WTC11 (cell line): ENCODE measurements around the gene SELENOV. TPM values are rescaled to one million over a fixed set of nuclear protein-coding genes. Genes with fewer than 3 reads are reported as not detected.

Experiments used
- ATAC-seq: fragments of 200-7000 bp; cut with Tn5 transposase; 2 replicates; pipeline ENCODE4 v1.10.0; 2021; ENCODE audit warnings: mild to moderate bottlenecking, moderate library complexity
- CTCF ChIA-PET: fragments of 300-600 bp; sonication (Branson Sonifier 250); formaldehyde crosslinking; loops from one replicate; lab custom pipeline; 2021; ENCODE audit warnings: antibody characterized with exemption; lab: Charles Lee
- POLR2A ChIA-PET: fragments of 350-600 bp; sonication (Branson Sonifier 250); formaldehyde crosslinking; loops from one replicate; lab custom pipeline; 2021; ENCODE audit warnings: antibody characterized with exemption; lab: Charles Lee
- DNase-seq: peaks from one replicate; pipeline ENCODE4 v3.0.0; 2021; ENCODE audit warnings: low spot score
- H3K27ac Mint-ChIP-seq: 2 replicates; pipeline ENCODE4 v1.8.0; 2021; ENCODE audit warnings: mixed read lengths
- H3K27me3 Mint-ChIP-seq: 2 replicates; pipeline ENCODE4 v1.8.0; 2021; ENCODE audit warnings: low read depth, mild to moderate bottlenecking, moderate library complexity, mixed read lengths
- H3K36me3 Mint-ChIP-seq: 2 replicates; pipeline ENCODE4 v1.8.0; 2021; ENCODE audit warnings: mixed read lengths
- H3K4me1 Mint-ChIP-seq: 2 replicates; pipeline ENCODE4 v1.8.0; 2022; ENCODE audit warnings: mixed read lengths
- H3K4me3 Mint-ChIP-seq: 2 replicates; pipeline ENCODE4 v1.8.0; 2021; ENCODE audit warnings: mild to moderate bottlenecking, moderate library complexity, mixed read lengths
- H3K9me3 Mint-ChIP-seq: 2 replicates; pipeline ENCODE4 v1.8.0; 2021; ENCODE audit warnings: mixed read lengths
- AR ChIP-seq: fragments of 250-450 bp; sonication (Bioruptor Pico); IDR thresholded peaks from 2 replicates; pipeline ENCODE4 v1.9.0; 2021; ENCODE audit warnings: mild to moderate bottlenecking
- ATF6 ChIP-seq: sonication (generic); formaldehyde crosslinking; IDR thresholded peaks from 2 replicates; pipeline ENCODE4 v1.8.1; 2023; ENCODE audit warnings: mild to moderate bottlenecking, missing genetic modification reagents
- ELF4 ChIP-seq: sonication (generic); formaldehyde crosslinking; IDR thresholded peaks from 2 replicates; pipeline ENCODE4 v1.8.1; 2022; ENCODE audit warnings: low read depth, mild to moderate bottlenecking, moderate library complexity, missing genetic modification reagents
- HMGXB4 ChIP-seq: sonication (generic); formaldehyde crosslinking; IDR thresholded peaks from 2 replicates; pipeline ENCODE4 v1.8.1; 2023; ENCODE audit warnings: mild to moderate bottlenecking, moderate library complexity, missing genetic modification reagents
- TEAD1 ChIP-seq: sonication (generic); formaldehyde crosslinking; IDR thresholded peaks from 2 replicates; pipeline ENCODE4 v1.8.0; 2022; ENCODE audit warnings: mild to moderate bottlenecking, missing genetic modification reagents
- ZNF138 ChIP-seq: sonication (generic); formaldehyde crosslinking; conservative IDR thresholded peaks from 2 replicates; pipeline ENCODE4 v1.8.1; 2022; ENCODE audit warnings: mild to moderate bottlenecking, moderate library complexity, missing genetic modification reagents
- ZNF232 ChIP-seq: sonication (generic); formaldehyde crosslinking; IDR thresholded peaks from 2 replicates; pipeline ENCODE4 v1.8.0; 2022; ENCODE audit warnings: mild to moderate bottlenecking, missing genetic modification reagents
- total RNA-seq: library from RNA; stranded (reverse); gene quantifications from 3 replicates; pipeline ENCODE4 v1.2.3, GENCODE V29; 2021
- TF ChIP-seq, protein P1 (sequence below): sonication (generic); formaldehyde crosslinking; IDR thresholded peaks from 2 replicates; pipeline ENCODE4 v1.8.0; 2022; ENCODE audit warnings: mild to moderate bottlenecking, missing genetic modification reagents
- TF ChIP-seq, protein P2 (sequence below): sonication (generic); formaldehyde crosslinking; IDR thresholded peaks from 2 replicates; pipeline ENCODE4 v1.8.0; 2022; ENCODE audit warnings: mild to moderate bottlenecking, missing genetic modification reagents

The SELENOV gene
- total RNA-seq, 1 experiment from 2014 or later = 12.6 TPM

DNA sequence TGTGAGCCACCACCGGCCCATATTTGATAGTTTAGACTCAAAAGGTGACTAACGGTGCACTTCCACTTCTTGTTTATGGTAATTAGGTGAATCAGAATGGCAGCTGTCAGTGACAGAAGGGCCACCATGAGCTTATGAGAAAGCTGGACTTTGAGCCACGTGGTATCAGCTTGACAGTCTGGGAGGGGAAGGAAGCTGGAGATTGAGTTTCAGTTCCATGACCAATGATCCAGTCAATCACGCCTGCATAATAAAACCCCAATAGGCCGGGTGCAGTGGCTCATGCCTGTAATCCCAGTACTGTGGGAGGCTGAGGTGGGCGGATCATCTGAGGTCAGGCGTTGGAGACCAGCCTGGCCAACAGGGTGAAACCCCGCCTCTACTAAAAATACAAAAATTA is 9.6 kb downstream of the SELENOV start (continued):
- TF ChIP-seq, protein P1, sequence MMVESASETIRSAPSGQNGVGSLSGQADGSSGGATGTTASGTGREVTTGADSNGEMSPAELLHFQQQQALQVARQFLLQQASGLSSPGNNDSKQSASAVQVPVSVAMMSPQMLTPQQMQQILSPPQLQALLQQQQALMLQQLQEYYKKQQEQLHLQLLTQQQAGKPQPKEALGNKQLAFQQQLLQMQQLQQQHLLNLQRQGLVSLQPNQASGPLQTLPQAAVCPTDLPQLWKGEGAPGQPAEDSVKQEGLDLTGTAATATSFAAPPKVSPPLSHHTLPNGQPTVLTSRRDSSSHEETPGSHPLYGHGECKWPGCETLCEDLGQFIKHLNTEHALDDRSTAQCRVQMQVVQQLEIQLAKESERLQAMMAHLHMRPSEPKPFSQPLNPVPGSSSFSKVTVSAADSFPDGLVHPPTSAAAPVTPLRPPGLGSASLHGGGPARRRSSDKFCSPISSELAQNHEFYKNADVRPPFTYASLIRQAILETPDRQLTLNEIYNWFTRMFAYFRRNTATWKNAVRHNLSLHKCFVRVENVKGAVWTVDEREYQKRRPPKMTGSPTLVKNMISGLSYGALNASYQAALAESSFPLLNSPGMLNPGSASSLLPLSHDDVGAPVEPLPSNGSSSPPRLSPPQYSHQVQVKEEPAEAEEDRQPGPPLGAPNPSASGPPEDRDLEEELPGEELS (CRISPR knock-in tag) = no peak
- TF ChIP-seq ZNF138 (CRISPR knock-in tag) = no peak
- TF ChIP-seq AR (CRISPR knock-in tag) = no peak
- TF ChIP-seq, all 79 proteins: peak for 0

GRCh38 chr19:39525205-39525604 is 10.3 kb downstream of the SELENOV start:
- Mint-ChIP-seq H3K36me3 (peaks cover 11% of the 10 kb centered on the region), H3K4me1 (no peaks in the 10 kb centered on the region), H3K9me3 (no peaks in the 10 kb centered on the region), H3K27ac (no peak overlapping the region), H3K4me3 (no peak overlapping the region), H3K27me3 (no peaks in the 10 kb centered on the region)
- ChIA-PET CTCF (interaction anchor here (0.7 to 2.5 kb wide), 3 partner anchors 11 to 50 kb away, joined by 3 to 15 read pairs (median 3); no protein-coding TSS in a partner anchor), POLR2A (interaction anchor here (0.6 kb wide), 1 partner anchor 339 kb away, joined by 4 read pairs; no protein-coding TSS in a partner anchor)
- TF ChIP-seq TEAD1 (CRISPR knock-in tag) (no peak), ZNF232 (CRISPR knock-in tag) (no peak), HMGXB4 (no peak), ELF4 (CRISPR knock-in tag) (no peak), AR (CRISPR knock-in tag) (no peak), ATF6 (CRISPR knock-in tag) (no peak)
- TF ChIP-seq, protein P2, sequence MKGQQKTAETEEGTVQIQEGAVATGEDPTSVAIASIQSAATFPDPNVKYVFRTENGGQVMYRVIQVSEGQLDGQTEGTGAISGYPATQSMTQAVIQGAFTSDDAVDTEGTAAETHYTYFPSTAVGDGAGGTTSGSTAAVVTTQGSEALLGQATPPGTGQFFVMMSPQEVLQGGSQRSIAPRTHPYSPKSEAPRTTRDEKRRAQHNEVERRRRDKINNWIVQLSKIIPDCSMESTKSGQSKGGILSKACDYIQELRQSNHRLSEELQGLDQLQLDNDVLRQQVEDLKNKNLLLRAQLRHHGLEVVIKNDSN (CRISPR knock-in tag) = no peak
- TF ChIP-seq, protein P1 (CRISPR knock-in tag) = no peak
- DNase-seq = no peak
- ATAC-seq = no peak
